Neuronal stem cell (in vitro differentiated cells): ENCODE measurements around the gene ASB4.

Source experiments
- DNase-seq: peaks from one replicate; pipeline ENCODE4 v3.0.0-alpha.2; 2013; ENCODE audit warnings: low spot score
- H2AFZ ChIP-seq: one replicate; pipeline ENCODE4 v1.6.1; 2013; ENCODE audit warnings: mild to moderate bottlenecking, low read length, inconsistent platforms
- H2AK5ac ChIP-seq: 2 replicates; pipeline ENCODE4 v1.6.1; 2013; ENCODE audit warnings: low read depth, mild to moderate bottlenecking, inconsistent platforms, low read length, moderate library complexity, mixed read lengths
- H2BK120ac ChIP-seq: 2 replicates; pipeline ENCODE4 v1.6.1; 2013; ENCODE audit warnings: low read depth, mild to moderate bottlenecking, inconsistent platforms, low read length, moderate library complexity, mixed read lengths
- H2BK12ac ChIP-seq: one replicate; pipeline ENCODE4 v1.6.1; 2013; ENCODE audit warnings: low read length, inconsistent platforms
- H2BK15ac ChIP-seq: 2 replicates; pipeline ENCODE4 v1.6.1; 2013; ENCODE audit warnings: mild to moderate bottlenecking, low read length, inconsistent platforms, mixed read lengths
- H2BK5ac ChIP-seq: one replicate; pipeline ENCODE4 v1.6.1; 2013; ENCODE audit warnings: inconsistent platforms, mild to moderate bottlenecking, low read length, moderate library complexity
- H3K14ac ChIP-seq: one replicate; pipeline ENCODE4 v1.6.1; 2013; ENCODE audit warnings: low read length, inconsistent platforms
- H3K18ac ChIP-seq: 2 replicates; pipeline ENCODE4 v1.6.1; 2013; ENCODE audit warnings: low read length, inconsistent platforms
- H3K23ac ChIP-seq: 2 replicates; pipeline ENCODE4 v1.6.1; 2013; ENCODE audit warnings: low read depth, mild to moderate bottlenecking, mixed read lengths, low read length, inconsistent platforms; ENCODE audit not compliant: poor library complexity
- H3K27ac ChIP-seq: replicated peaks from 3 replicates; pipeline ENCODE4 v1.5.1; 2013; ENCODE audit warnings: low read length, inconsistent platforms
- H3K27me3 ChIP-seq, 3 experiments: 2 replicates each; pipeline ENCODE4 v1.6.1; 2013; ENCODE audit warnings: low read length in 3 of 3, mild to moderate bottlenecking in 2 of 3, inconsistent platforms in 1 of 3, low read depth in 1 of 3, mixed read lengths in 1 of 3, moderate library complexity in 1 of 3; ENCODE audit not compliant: control insufficient read depth in 3 of 3, insufficient read depth in 3 of 3
- H3K36me3 ChIP-seq, 2 donors: replicated peaks in 1 of 2; 2 replicates each; pipeline ENCODE4 v1.6.1; 2013; ENCODE audit warnings: low read length in 2 of 2; ENCODE audit not compliant: control insufficient read depth in 2 of 2, insufficient read depth in 2 of 2
- H3K4ac ChIP-seq: 2 replicates; pipeline ENCODE4 v1.6.1; 2013; ENCODE audit warnings: inconsistent platforms, mild to moderate bottlenecking, low read length, moderate library complexity
- H3K4me1 ChIP-seq, 2 donors: 1 replicate in 1 of 2; 2 replicates in 1 of 2; pipeline ENCODE4 v1.6.1; 2013; ENCODE audit warnings: low read length in 2 of 2, low read depth in 1 of 2; ENCODE audit not compliant: control insufficient read depth in 2 of 2, insufficient read depth in 1 of 2
- H3K4me2 ChIP-seq: one replicate; pipeline ENCODE4 v1.6.1; 2013; ENCODE audit warnings: mild to moderate bottlenecking, low read length, inconsistent platforms; ENCODE audit not compliant: insufficient read depth, poor library complexity, severe bottlenecking
- H3K4me3 ChIP-seq, 2 donors: 2 replicates each; pipeline ENCODE4 v1.5.1; 2013; ENCODE audit warnings: low read length in 2 of 2, mild to moderate bottlenecking in 2 of 2, inconsistent platforms in 1 of 2, moderate library complexity in 1 of 2
- H3K79me1 ChIP-seq: one replicate; pipeline ENCODE4 v1.6.1; 2013; ENCODE audit warnings: low read depth, mild to moderate bottlenecking, inconsistent platforms, low read length, moderate library complexity
- H3K9ac ChIP-seq: one replicate; pipeline ENCODE4 v1.6.1; 2013; ENCODE audit warnings: mild to moderate bottlenecking, low read depth, low read length, inconsistent platforms; ENCODE audit not compliant: poor library complexity
- H3K9me3 ChIP-seq, 2 donors: replicated peaks in 1 of 2; 2 replicates each; pipeline versions ENCODE3 to v1.6.1; 2013; ENCODE audit warnings: low read length in 2 of 2, mild to moderate bottlenecking in 2 of 2, inconsistent platforms in 1 of 2, low read depth in 1 of 2, mixed read lengths in 1 of 2, moderate library complexity in 1 of 2; ENCODE audit not compliant: control insufficient read depth in 2 of 2, insufficient read depth in 1 of 2
- H4K8ac ChIP-seq: one replicate; pipeline ENCODE4 v1.6.1; 2013; ENCODE audit warnings: low read depth, mild to moderate bottlenecking, inconsistent platforms, low read length, moderate library complexity
- H4K91ac ChIP-seq: one replicate; pipeline ENCODE4 v1.6.1; 2013; ENCODE audit warnings: low read length, low read depth, mild to moderate bottlenecking, inconsistent platforms; ENCODE audit not compliant: poor library complexity
- WGBS, 2 donors: extraction: QIAGEN DNeasy Blood & Tissue Kit; methylation state at CpG; one replicate each; pipeline ENCODE4 v1.1.7; 2013; ENCODE audit warnings: missing lambda C conversion rate in 2 of 2, mixed read lengths in 1 of 2; ENCODE audit not compliant: insufficient read length in 2 of 2, insufficient replicate concordance in 1 of 2; ENCODE audit errors: extremely low coverage in 2 of 2; 5-methylcytosine and 5-hydroxymethylcytosine counted together

Gene ASB4

GRCh38 chr7:95508780-95509179 is 23.0 kb downstream of the ASB4 start:
- Histone ChIP-seq H3K4me2 (no peak overlapping the region), H3K9me3 (no peaks in the 10 kb centered on the region), H3K18ac (no peak overlapping the region), H4K91ac (no peak overlapping the region), H2BK5ac (no peak overlapping the region), H2BK12ac (no peak overlapping the region), H3K4me3 (no peak overlapping the region), H4K8ac (no peak overlapping the region), H2BK15ac (no peak overlapping the region), H2AFZ (peak overlapping the region; percentile 57), H3K4ac (no peak overlapping the region), H2BK120ac (no peak overlapping the region), H2AK5ac (no peak overlapping the region), H3K23ac (no peak overlapping the region), H3K4me1 (peaks cover 8 to 23% of the 10 kb centered on the region in 2 donors), H3K27me3 (no peaks in the 10 kb centered on the region), H3K79me1 (no peaks in the 10 kb centered on the region), H3K27ac (peak overlapping the region; percentile 7), H3K9ac (no peak overlapping the region), H3K14ac (no peak overlapping the region), H3K36me3 (no peaks in the 10 kb centered on the region)
- no peak for DNase-seq
- WGBS, 2 donors: no CpG with 5 or more reads among the region's 2 CpGs

GRCh38 chr7:95509199-95509598 is 23.5 kb downstream of the ASB4 start:
- no peak overlapping the region for H3K18ac ChIP-seq
- DNase-seq: peak; percentile 87
- H4K8ac ChIP-seq: no peak overlapping the region
- H2BK120ac ChIP-seq: no peak overlapping the region
- peak overlapping the region; percentile 7 for H3K27ac ChIP-seq
- no peak overlapping the region for H4K91ac ChIP-seq
- H3K9ac ChIP-seq: no peak overlapping the region
- no peak overlapping the region for H2AK5ac ChIP-seq
- H2BK12ac ChIP-seq: no peak overlapping the region
- H3K4me2 ChIP-seq: no peak overlapping the region
- H3K23ac ChIP-seq: no peak overlapping the region
- H3K79me1 ChIP-seq: no peaks in the 10 kb centered on the region
- H2BK15ac ChIP-seq: no peak overlapping the region
- WGBS, 2 donors: no CpG with 5 or more reads among the region's 5 CpGs
- no peak overlapping the region for H3K4ac ChIP-seq
- H3K4me1 ChIP-seq: peaks cover 8 to 19% of the 10 kb centered on the region in 2 donors
- H3K36me3 ChIP-seq: no peaks in the 10 kb centered on the region
- no peak overlapping the region for H3K14ac ChIP-seq
- no peaks in the 10 kb centered on the region for H3K27me3 ChIP-seq
- H3K9me3 ChIP-seq: no peaks in the 10 kb centered on the region
- peak overlapping the region; percentile 57 for H2AFZ ChIP-seq
- no peak overlapping the region for H2BK5ac ChIP-seq
- no peak overlapping the region for H3K4me3 ChIP-seq

- no peaks in the 10 kb centered on the region for H3K36me3 ChIP-seq
- H2AFZ ChIP-seq: peak overlapping the region; percentile 27
- H4K91ac ChIP-seq: no peak overlapping the region
- H2BK12ac ChIP-seq: no peak overlapping the region
- H3K4me3 ChIP-seq: no peak overlapping the region
- H3K4me2 ChIP-seq: no peak overlapping the region
- H3K14ac ChIP-seq: no peak overlapping the region
- H3K9ac ChIP-seq: no peak overlapping the region
- H2AK5ac ChIP-seq: no peak overlapping the region
- peaks cover 6 to 12% of the 10 kb centered on the region in 2 donors for H3K4me1 ChIP-seq
- H2BK120ac ChIP-seq: peak overlapping the region; percentile 29
- H3K23ac ChIP-seq: no peak overlapping the region
- H2BK5ac ChIP-seq: no peak overlapping the region
- H3K27ac ChIP-seq: no peak overlapping the region
- peak overlapping the region; percentile 81 for H3K18ac ChIP-seq
- H3K79me1 ChIP-seq: no peaks in the 10 kb centered on the region
- no peaks in the 10 kb centered on the region for H3K27me3 ChIP-seq
- H4K8ac ChIP-seq: no peak overlapping the region
- no peak overlapping the region for H2BK15ac ChIP-seq
- H3K9me3 ChIP-seq: no peaks in the 10 kb centered on the region
- no CpG with 5 or more reads among the region's 6 CpGs for WGBS, 2 donors
- DNase-seq: peak; percentile 61
- no peak overlapping the region for H3K4ac ChIP-seq
Observed at GRCh38 chr7:95511716-95512260, 26.0 kb downstream of the ASB4 start.

GRCh38 chr7:95517458-95517857 is 31.7 kb downstream of the ASB4 start:
- Histone ChIP-seq H2BK15ac (no peak overlapping the region), H3K4me2 (no peak overlapping the region), H4K91ac (no peak overlapping the region), H3K79me1 (no peaks in the 10 kb centered on the region), H3K9me3 (no peaks in the 10 kb centered on the region), H3K18ac (no peak overlapping the region), H3K27me3 (no peaks in the 10 kb centered on the region), H2AK5ac (no peak overlapping the region), H3K36me3 (no peaks in the 10 kb centered on the region), H2BK5ac (no peak overlapping the region), H3K23ac (no peak overlapping the region), H3K9ac (no peak overlapping the region), H2BK12ac (no peak overlapping the region), H3K4me3 (no peak overlapping the region), H3K4me1 (no peaks in the 10 kb centered on the region), H2AFZ (no peak overlapping the region), H3K14ac (no peak overlapping the region), H4K8ac (no peak overlapping the region), H3K27ac (no peak overlapping the region), H2BK120ac (no peak overlapping the region), H3K4ac (no peak overlapping the region)
- WGBS, 2 donors: no CpG with 5 or more reads among the region's 2 CpGs
- no peak for DNase-seq
